Measurements from ENCODE around the gene RPL11. TPM values are rescaled to one million over a fixed set of nuclear protein-coding genes. Genes with fewer than 3 reads are reported as not detected.
A peak's percentile ranks its signal among the peaks of the same experiment; 100 is the strongest.

The RPL11 gene
- total and polyA plus RNA-seq, 8 donors, result 255 to 4,094 (median 1,264) TPM

DNA sequence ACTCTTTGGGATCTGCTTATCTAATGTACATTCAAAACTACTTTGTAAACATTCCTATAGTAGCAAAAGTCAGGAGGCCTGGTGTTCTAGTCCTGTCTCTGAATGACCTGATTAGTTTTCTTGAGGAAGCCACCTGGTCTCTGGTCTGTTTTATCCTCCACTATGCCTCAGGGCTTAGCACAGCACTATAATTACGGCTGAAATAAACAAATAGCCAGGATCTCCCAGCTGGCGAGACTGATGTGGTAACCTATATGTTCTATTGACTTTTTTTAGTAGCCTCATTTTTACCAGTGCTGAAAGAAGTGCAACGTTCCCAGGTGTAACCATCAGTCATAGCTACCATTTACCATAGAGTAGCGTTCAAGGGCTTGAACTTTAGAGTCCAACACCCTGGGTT is 24.2 kb upstream of the RPL11 start:
- no peaks in the 10 kb centered on the region for H3K9me3 ChIP-seq
- intact Hi-C loops (cut with DNase I; ENCODE audit: low total_unique reads), result no loop called here
- H3K27me3 ChIP-seq, result peaks cover 0 to 6% (median 0%) of the 10 kb centered on the region in 3 donors
- DNase-seq, result no peak
- H3K27ac ChIP-seq, result no peak overlapping the region
- no peaks in the 10 kb centered on the region for H3K36me3 ChIP-seq
- H3K4me1 ChIP-seq, result no peaks in the 10 kb centered on the region
- 46 to 59% (median 53%) methylated on average over 4 of the region's 4 CpGs for WGBS, 5 donors
- TF ChIP-seq, protein P1, sequence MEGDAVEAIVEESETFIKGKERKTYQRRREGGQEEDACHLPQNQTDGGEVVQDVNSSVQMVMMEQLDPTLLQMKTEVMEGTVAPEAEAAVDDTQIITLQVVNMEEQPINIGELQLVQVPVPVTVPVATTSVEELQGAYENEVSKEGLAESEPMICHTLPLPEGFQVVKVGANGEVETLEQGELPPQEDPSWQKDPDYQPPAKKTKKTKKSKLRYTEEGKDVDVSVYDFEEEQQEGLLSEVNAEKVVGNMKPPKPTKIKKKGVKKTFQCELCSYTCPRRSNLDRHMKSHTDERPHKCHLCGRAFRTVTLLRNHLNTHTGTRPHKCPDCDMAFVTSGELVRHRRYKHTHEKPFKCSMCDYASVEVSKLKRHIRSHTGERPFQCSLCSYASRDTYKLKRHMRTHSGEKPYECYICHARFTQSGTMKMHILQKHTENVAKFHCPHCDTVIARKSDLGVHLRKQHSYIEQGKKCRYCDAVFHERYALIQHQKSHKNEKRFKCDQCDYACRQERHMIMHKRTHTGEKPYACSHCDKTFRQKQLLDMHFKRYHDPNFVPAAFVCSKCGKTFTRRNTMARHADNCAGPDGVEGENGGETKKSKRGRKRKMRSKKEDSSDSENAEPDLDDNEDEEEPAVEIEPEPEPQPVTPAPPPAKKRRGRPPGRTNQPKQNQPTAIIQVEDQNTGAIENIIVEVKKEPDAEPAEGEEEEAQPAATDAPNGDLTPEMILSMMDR (IDR thresholded peaks at IDR 0.05), result no peak
- no peak overlapping the region for H3K4me3 ChIP-seq

DNA sequence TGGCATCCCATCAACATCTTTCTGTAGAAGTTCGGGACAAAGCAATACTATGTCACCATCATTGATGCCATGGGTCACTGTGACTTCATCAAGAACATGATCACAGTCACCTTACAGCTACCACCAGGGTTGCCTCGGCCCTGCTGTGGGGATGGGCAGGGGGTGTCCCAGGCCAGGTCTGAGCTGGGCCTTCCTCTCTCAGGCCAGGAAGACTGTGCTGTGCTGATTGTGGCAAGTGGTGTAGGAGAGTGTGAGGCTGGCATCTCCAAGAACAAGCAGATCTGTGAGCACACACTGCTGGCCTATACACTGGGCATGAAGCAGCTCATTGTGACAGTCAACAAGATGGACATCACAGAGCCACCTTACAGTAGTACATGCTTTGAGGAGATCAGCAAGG is 20.9 kb upstream of the RPL11 start:
- no peak for DNase-seq
- no peak overlapping the region for H3K4me3 ChIP-seq
- no peaks in the 10 kb centered on the region for H3K36me3 ChIP-seq
- peaks cover 0 to 6% (median 0%) of the 10 kb centered on the region in 3 donors for H3K27me3 ChIP-seq
- peaks cover 0 to 8% (median 0%) of the 10 kb centered on the region in 4 donors for H3K4me1 ChIP-seq
- TF ChIP-seq POLR2AphosphoS5 (IDR thresholded peaks at IDR 0.05), result no peak
- TF ChIP-seq, protein P1 (IDR thresholded peaks at IDR 0.05), result no peak
- no peak for TF ChIP-seq EP300 (IDR thresholded peaks at IDR 0.05)
- no peak for TF ChIP-seq POLR2A (IDR thresholded peaks at IDR 0.05)
- no peaks in the 10 kb centered on the region for H3K9me3 ChIP-seq
- intact Hi-C loops (cut with DNase I; ENCODE audit: low total_unique reads), result no loop called here
- WGBS, 5 donors, result 82 to 95% (median 91%) methylated on average over 2 of the region's 2 CpGs
- H3K27ac ChIP-seq, result no peak overlapping the region

DNA sequence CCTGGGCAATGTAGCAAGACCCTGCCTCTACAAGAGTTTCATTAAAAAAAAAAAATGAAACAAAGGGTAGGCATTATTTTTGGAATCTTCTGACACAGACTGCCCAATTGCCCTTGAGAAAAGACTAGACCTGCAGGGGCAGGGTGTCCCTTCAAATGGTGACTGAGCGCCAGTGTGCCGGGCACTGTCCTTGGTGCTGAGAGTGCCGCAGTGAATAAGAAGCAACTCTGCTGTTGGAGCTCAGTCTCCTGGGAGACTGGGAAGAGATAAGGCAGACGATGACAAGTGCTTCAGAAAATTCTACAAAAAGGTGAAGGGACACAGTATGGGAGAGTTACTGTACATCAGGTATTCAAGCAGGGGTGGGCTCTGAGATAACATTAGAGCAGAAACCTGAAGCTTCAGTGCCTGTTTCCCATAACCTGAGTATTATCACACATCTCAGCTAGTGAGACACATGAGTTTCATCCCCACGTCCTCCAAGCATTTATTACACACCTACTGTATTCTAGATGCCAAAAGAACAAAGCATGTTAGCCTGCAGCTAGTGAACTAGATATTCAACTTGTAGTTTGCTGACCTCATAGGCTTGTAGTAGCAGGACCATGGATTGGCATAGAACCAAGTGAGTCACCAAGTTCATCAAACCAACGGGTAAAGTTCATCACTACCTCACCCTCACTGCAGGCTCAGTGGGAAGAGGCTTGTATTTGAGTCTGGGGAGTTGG is 18.4 kb upstream of the RPL11 start:
- intact Hi-C loops (cut with DNase I; ENCODE audit: low total_unique reads), result no loop called here
- no peak overlapping the region for H3K27ac ChIP-seq
- TF ChIP-seq POLR2A (IDR thresholded peaks at IDR 0.05), result no peak
- TF ChIP-seq, protein P1 (IDR thresholded peaks at IDR 0.05), result no peak
- no peak for TF ChIP-seq POLR2AphosphoS5 (IDR thresholded peaks at IDR 0.05)
- no peak for TF ChIP-seq EP300 (IDR thresholded peaks at IDR 0.05)
- H3K27me3 ChIP-seq, result peaks cover 0 to 19% (median 0%) of the 10 kb centered on the region in 3 donors
- WGBS, 5 donors, result 6 to 16% (median 11%) methylated on average over 6 of the region's 6 CpGs
- no peaks in the 10 kb centered on the region for H3K36me3 ChIP-seq
- H3K9me3 ChIP-seq, result no peaks in the 10 kb centered on the region
- DNase-seq, result peak; percentile 58 to 82
- H3K4me1 ChIP-seq, result peaks cover 0 to 8% (median 0%) of the 10 kb centered on the region in 4 donors
- no peak overlapping the region for H3K4me3 ChIP-seq

DNA sequence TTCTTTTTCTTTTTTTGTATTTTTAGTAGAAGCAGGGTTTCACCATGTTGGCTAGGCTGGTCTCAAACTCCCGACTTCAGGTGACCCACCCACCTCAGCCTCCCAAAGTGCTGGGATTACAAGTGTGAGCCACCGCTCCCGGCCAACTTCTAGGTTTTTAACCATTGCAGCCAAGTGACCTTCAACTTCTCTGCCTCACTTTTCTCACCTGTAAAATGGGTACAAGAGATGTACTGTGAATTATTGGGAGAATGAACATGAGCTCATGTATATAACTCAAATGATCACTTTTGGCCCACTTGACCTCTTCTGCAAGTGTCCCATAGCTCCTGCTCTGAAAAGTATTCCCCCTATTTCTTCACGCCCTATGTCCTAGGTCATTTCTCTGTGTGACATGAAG is 11.8 kb upstream of the RPL11 start:
- H3K27me3 ChIP-seq, result peaks cover 0 to 43% (median 0%) of the 10 kb centered on the region in 3 donors
- no peaks in the 10 kb centered on the region for H3K4me1 ChIP-seq
- TF ChIP-seq POLR2A (IDR thresholded peaks at IDR 0.05) (no peak), POLR2AphosphoS5 (IDR thresholded peaks at IDR 0.05) (no peak), EP300 (IDR thresholded peaks at IDR 0.05) (no peak)
- TF ChIP-seq, protein P1 (IDR thresholded peaks at IDR 0.05), result no peak
- 87 to 93% (median 90%) methylated on average over 4 of the region's 4 CpGs for WGBS, 5 donors
- no peaks in the 10 kb centered on the region for H3K9me3 ChIP-seq
- intact Hi-C loops (cut with DNase I; ENCODE audit: low total_unique reads), result no loop called here
- H3K36me3 ChIP-seq, result no peaks in the 10 kb centered on the region
- H3K4me3 ChIP-seq, result no peak overlapping the region
- no peak overlapping the region for H3K27ac ChIP-seq
- DNase-seq, result no peak
